Memory B cell (primary cell): ENCODE data around the gene SHBG.
"Not testable (repeated sequence)": the region's sequence is repeated elsewhere in the genome, so short reads cannot be mapped to it uniquely, and the experiment has no call there.

Experiments used
- ATAC-seq: fragments of 150-1000 bp; cut with Tn5 transposase; 2 replicates; pipeline ENCODE4 v1.10.0; 2021; ENCODE audit warnings: low read depth, mild to moderate bottlenecking, moderate library complexity
- DNase-seq, 2 donors: peaks; one replicate each; pipeline ENCODE4 v3.0.0; 2022; ENCODE audit warnings: low spot score in 2 of 2
- H3K27ac Mint-ChIP-seq: one replicate; pipeline ENCODE4 v1.8.0; 2022; ENCODE audit warnings: mild to moderate bottlenecking, moderate library complexity, mixed read lengths
- H3K27me3 Mint-ChIP-seq: one replicate; pipeline ENCODE4 v1.8.0; 2022; ENCODE audit warnings: mixed read lengths
- H3K36me3 Mint-ChIP-seq: one replicate; pipeline ENCODE4 v1.8.0; 2022; ENCODE audit warnings: mild to moderate bottlenecking, mixed read lengths
- H3K4me1 Mint-ChIP-seq: one replicate; pipeline ENCODE4 v1.8.0; 2022; ENCODE audit warnings: mixed read lengths
- H3K4me3 Mint-ChIP-seq: one replicate; pipeline ENCODE4 v1.8.0; 2022; ENCODE audit warnings: mild to moderate bottlenecking, moderate library complexity, mixed read lengths
- H3K9me3 Mint-ChIP-seq: one replicate; pipeline ENCODE4 v1.8.0; 2022; ENCODE audit warnings: mixed read lengths

The SHBG gene

DNA sequence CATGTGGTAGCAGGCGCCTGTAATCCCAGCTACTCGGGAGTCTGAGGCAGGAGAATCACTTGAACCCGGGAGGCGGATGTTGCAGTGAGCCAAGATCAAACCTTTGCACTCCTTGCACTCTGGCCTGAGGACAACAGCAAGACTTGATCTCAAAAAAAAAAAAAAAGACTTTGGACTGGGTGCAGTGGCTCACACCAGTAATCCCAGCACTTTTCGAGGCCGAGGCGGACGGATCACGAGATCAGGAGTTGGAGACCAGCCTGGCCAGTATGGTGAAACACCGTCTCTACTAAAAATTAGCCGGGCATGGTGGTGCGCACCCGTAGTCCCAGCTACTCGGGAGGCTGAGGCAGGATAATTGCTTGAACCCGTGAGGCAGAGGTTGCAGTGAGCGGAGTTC is 4.2 kb upstream of the SHBG start:
- DNase-seq, H3K36me3 Mint-ChIP-seq, H3K4me1 Mint-ChIP-seq, ATAC-seq, H3K27ac Mint-ChIP-seq, H3K27me3 Mint-ChIP-seq, H3K9me3 Mint-ChIP-seq: not testable (repeated sequence)
- peak overlapping the region; percentile 11 for H3K4me3 Mint-ChIP-seq

DNA sequence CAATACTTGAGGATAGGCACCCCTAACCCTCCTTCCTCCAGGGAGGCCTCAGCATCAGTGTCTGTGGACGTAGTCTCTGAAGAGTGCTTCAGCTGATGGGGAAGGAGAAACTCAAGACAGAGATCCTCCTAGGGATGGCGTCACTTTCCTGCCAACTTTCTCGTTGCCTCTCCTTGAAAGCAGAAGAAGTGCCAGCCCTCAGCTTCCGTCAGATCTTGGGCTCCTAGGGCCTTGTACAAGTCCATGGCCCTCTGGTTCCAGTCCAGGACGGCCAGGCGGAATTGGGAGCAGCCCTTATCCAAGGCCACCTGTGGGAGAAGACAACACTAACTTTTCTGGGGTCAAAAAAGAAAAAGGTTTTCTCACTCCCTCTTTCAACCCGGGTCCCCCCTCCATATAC is 3.6 kb upstream of the SHBG start:
- Mint-ChIP-seq H3K27ac (no peak overlapping the region), H3K4me1 (peaks cover 9% of the 10 kb centered on the region), H3K4me3 (peak overlapping the region; percentile 95), H3K36me3 (peaks cover 5% of the 10 kb centered on the region), H3K27me3 (no peaks in the 10 kb centered on the region), H3K9me3 (no peaks in the 10 kb centered on the region)
- DNase-seq: no peak
- ATAC-seq: no peak

DNA sequence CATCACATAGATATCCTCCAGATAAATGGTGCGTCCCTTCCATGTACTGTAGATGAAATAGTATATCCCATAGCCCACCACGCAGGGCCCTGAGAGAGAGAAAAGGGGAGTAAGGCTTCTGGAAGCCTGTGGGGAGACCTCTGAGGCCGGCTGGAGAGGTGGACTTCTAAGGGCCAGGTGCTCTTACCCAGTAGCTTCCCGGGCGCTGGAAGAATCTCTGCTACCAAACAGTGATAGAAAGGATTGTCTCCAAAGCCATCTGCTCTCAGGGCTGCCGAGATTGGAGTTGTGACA is 3.0 kb upstream of the SHBG start:
- H3K4me1 Mint-ChIP-seq: peaks cover 9% of the 10 kb centered on the region
- H3K4me3 Mint-ChIP-seq: peak overlapping the region; percentile 95
- H3K9me3 Mint-ChIP-seq: no peaks in the 10 kb centered on the region
- H3K36me3 Mint-ChIP-seq: peaks cover 5% of the 10 kb centered on the region
- no peak for ATAC-seq
- no peak for DNase-seq
- peak overlapping the region; percentile 79 for H3K27ac Mint-ChIP-seq
- H3K27me3 Mint-ChIP-seq: no peaks in the 10 kb centered on the region

DNA sequence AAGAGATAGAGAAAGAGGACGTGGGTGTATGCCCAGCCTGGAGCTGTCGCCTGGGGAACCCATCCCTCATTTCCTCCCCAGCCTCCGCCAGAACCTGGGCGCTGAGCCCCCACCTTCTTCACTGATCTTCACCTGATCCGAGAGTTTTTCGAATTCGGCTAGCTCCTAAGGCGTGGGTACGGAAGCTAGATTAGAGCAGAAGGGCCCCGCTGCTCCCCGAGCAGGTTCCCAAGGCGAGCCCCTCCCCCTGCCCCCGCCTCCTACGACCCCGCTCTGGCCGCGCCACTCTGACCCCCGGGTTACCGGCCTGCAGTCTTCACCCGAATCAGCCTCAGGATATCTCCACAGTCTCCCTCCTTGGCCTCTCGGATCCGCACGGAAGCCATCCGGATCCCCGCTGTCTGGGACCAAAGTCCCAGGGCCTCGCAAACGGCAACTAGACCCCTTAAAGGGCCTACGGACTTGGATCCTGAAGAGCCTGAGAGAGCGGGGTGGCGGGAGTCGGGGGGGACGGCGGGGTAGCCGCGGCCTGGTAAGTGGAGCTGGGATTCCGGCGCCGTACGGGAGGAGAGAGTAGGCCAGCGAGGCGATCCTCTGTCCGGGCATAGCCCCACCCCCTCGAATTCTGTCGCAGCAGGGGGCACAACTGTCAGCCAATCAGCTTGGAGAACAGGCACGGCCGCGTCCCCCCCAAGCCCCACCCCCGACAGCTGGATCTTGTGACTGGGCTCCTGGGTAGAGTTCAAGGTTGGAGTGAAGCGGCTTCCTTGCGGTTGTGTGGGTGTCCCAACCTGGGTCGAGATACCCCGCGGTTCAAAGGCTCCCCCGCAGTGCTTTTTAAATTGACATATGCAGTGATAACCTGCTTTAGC is 2.4 kb upstream of the SHBG start, which contains the start of gene SAT2:
Gene SAT2, minus strand, starts transcription at position 572 of the 872 bp plus-strand sequence. Its CDS starts 186 bp downstream, at position 386.
- Mint-ChIP-seq H3K9me3 (no peaks in the 10 kb centered on the region), H3K36me3 (peaks cover 5% of the 10 kb centered on the region), H3K27ac (peak within 1 kb of the TSS; percentile 79), H3K27me3 (no peaks in the 10 kb centered on the region), H3K4me3 (peak within 1 kb of the TSS; percentile 95), H3K4me1 (peaks cover 9% of the 10 kb centered on the region)
- peak; percentile 63 to 70 for DNase-seq
- peak; percentile 92 for ATAC-seq

DNA sequence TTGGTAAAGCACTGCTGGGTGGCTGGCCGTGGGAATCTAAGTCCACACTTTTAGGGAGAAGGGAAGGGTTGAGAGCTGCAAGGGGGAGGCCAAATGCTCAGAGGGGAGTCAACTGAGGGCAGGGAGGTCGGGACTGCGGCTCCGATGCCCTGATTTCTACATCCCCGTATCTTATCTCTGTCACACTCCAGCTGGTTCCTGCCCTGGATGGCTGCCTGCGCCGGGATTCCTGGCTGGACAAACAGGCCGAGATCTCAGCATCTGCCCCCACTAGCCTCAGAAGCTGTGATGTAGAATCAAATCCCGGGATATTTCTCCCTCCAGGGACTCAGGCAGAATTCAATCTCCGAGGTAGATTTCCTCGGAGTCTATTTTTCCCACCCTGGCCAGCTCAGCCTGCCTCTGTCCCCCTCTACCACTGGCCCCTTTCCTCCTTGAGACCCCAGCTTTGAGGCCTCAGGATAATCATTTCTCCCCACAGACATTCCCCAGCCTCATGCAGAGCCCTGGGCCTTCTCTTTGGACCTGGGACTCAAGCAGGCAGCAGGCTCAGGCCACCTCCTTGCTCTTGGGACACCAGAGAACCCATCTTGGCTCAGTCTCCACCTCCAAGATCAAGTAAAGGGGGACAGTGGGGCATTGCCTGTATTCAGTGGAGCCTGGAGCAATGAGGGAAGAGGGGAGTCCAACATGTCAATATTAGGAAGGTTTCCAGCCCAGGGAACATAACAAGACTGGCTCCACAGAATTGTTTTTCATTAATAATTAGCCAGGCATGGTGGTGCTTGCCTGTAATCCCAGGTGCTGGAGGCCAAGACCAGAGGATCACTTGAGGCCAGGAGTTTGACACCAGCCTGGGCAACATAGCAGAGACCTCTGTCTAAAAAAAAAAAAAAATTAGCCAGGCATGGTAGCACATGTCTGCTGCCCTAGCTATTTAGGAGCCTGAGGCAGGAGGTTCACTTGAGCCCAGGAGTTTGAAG is 1.8 kb downstream of the SHBG start:
- H3K4me3 Mint-ChIP-seq: no peak overlapping the region
- no peaks in the 10 kb centered on the region for H3K36me3 Mint-ChIP-seq
- no peak overlapping the region for H3K27ac Mint-ChIP-seq
- ATAC-seq (no peak), DNase-seq (no peak)
- H3K9me3 Mint-ChIP-seq: no peaks in the 10 kb centered on the region
- H3K4me1 Mint-ChIP-seq: peaks cover 6% of the 10 kb centered on the region
- peaks cover 1% of the 10 kb centered on the region for H3K27me3 Mint-ChIP-seq

DNA sequence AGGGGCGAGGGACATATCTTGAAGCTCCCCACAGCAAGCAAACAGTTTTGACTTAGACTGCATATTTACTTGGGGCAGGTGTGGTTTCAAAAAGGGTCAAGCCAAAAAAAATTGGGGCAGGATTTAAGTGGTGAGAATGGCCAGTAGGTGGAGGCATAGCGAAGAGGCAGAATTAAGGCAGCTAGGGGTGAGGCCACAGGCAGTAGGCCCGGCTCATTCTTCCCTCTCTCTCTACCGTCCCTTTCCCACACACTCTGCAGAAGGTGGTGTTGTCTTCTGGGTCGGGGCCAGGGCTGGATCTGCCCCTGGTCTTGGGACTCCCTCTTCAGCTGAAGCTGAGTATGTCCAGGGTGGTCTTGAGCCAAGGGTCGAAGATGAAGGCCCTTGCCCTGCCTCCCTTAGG is 2.6 kb downstream of the SHBG start:
- H3K27ac Mint-ChIP-seq: no peak overlapping the region
- no peak overlapping the region for H3K4me3 Mint-ChIP-seq
- H3K27me3 Mint-ChIP-seq: peaks cover 1% of the 10 kb centered on the region
- ATAC-seq (peak; percentile 43), DNase-seq (no peak)
- no peaks in the 10 kb centered on the region for H3K36me3 Mint-ChIP-seq
- H3K4me1 Mint-ChIP-seq: no peaks in the 10 kb centered on the region
- no peaks in the 10 kb centered on the region for H3K9me3 Mint-ChIP-seq

DNA sequence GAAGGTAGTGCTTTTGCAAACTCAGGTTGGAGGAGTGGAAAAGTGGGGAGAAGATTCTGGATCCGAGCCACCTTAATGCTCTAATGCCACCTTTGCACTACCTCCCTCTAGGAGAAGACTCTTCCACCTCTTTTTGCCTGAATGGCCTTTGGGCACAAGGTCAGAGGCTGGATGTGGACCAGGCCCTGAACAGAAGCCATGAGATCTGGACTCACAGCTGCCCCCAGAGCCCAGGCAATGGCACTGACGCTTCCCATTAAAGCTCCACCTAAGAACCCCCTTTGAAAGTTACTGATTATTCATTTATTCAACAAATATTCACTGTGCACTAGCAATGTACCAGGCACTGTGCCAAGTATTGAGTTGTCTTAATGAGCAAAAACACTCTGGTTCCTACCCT is 3.2 kb downstream of the SHBG start:
- H3K27ac Mint-ChIP-seq: no peak overlapping the region
- peaks cover 1% of the 10 kb centered on the region for H3K27me3 Mint-ChIP-seq
- H3K9me3 Mint-ChIP-seq: no peaks in the 10 kb centered on the region
- DNase-seq (no peak), ATAC-seq (no peak)
- no peaks in the 10 kb centered on the region for H3K36me3 Mint-ChIP-seq
- H3K4me3 Mint-ChIP-seq: no peak overlapping the region
- H3K4me1 Mint-ChIP-seq: no peaks in the 10 kb centered on the region

DNA sequence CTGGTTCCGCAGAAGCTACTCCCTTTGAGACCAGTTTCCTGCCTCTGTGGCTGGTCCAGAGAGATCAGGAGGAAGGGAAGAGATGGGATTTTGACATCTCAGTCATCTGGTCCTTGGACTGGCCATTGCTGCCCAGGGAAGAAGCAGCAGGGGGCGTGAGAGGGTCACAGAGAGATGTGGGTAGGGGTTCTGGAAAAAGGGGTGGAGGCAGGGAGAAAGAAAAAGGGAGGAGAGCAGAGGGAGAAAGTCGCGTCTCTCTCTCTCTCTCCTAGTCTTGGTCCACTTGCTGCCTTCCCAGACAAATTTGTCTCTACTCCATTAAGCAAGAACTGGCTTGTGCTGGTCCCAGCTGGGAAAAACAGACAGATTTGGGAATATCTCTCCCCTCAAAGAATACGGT is 4.4 kb downstream of the SHBG start:
- peaks cover 1% of the 10 kb centered on the region for H3K27me3 Mint-ChIP-seq
- no peaks in the 10 kb centered on the region for H3K4me1 Mint-ChIP-seq
- H3K36me3 Mint-ChIP-seq: no peaks in the 10 kb centered on the region
- no peaks in the 10 kb centered on the region for H3K9me3 Mint-ChIP-seq
- H3K27ac Mint-ChIP-seq: no peak overlapping the region
- DNase-seq: no peak
- ATAC-seq: no peak
- H3K4me3 Mint-ChIP-seq: no peak overlapping the region

DNA sequence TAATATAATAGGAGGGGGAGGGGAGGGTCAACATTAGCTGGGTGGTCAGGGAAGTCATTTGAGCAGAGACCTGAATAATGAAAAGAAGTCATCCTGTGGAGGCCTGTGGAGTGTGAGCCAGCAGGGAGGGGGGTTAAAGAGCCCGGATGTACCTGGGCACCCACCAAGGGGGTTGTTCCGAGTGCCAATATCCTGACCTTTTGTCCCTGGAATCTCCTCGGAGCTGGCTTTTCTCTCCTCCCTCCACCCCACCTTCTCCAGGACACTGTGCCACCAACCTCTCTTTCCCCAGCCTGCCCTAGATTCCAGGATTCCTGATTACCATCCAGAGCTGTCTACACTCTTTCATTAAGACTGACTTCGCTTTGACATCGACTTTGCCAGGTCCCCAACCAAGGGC is 6.2 kb downstream of the SHBG start:
- Mint-ChIP-seq H3K36me3 (no peaks in the 10 kb centered on the region), H3K4me3 (no peak overlapping the region), H3K4me1 (no peaks in the 10 kb centered on the region), H3K9me3 (no peaks in the 10 kb centered on the region), H3K27me3 (peaks cover 1% of the 10 kb centered on the region), H3K27ac (no peak overlapping the region)
- ATAC-seq (no peak), DNase-seq (no peak)

DNA sequence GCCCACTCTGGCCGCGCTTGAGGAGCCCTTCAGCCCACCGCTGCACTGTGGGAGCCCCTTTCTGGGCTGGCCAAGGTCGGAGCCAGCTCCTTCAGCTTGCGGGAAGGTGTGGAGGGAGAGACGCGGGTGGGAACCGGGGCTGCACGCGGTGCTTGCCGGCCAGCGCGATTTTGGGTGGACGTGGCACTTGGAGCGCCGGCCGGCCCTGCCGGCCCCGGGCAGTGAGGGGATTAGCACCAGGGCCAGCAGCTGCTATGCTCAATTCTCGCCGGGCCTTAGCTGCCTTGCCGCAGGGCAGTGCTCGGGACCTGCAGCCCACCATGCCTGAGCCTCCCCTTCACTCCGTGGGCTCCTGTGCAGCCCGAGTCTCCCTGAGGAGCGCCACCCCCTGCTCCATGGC is 10.8 kb downstream of the SHBG start:
- H3K27ac Mint-ChIP-seq: no peak overlapping the region
- DNase-seq: no peak
- no peaks in the 10 kb centered on the region for H3K9me3 Mint-ChIP-seq
- ATAC-seq: no peak
- peaks cover 4% of the 10 kb centered on the region for H3K4me1 Mint-ChIP-seq
- no peaks in the 10 kb centered on the region for H3K27me3 Mint-ChIP-seq
- no peaks in the 10 kb centered on the region for H3K36me3 Mint-ChIP-seq
- H3K4me3 Mint-ChIP-seq: no peak overlapping the region

DNA sequence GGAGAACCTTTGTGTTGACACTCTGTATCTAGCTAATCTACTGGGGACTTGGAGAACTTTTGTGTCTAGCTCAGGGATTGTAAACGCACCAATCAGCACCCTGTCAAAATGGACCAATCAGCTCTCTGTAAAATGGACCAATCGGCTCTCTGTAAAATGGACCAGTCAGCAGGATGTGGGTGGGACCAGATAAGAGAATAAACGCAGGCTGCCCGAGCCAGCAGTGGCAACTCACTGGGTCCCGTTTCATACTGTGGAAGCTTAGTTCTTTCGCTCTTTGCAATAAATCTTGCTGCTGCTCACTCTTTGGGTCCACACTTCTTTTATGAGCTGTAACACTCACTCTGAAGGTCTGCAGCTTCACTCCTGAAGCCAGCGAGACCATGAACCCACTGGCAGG is 11.7 kb downstream of the SHBG start:
- not testable (repeated sequence) for H3K27ac Mint-ChIP-seq, H3K36me3 Mint-ChIP-seq, H3K4me3 Mint-ChIP-seq, H3K9me3 Mint-ChIP-seq, H3K4me1 Mint-ChIP-seq, ATAC-seq, H3K27me3 Mint-ChIP-seq, DNase-seq

DNA sequence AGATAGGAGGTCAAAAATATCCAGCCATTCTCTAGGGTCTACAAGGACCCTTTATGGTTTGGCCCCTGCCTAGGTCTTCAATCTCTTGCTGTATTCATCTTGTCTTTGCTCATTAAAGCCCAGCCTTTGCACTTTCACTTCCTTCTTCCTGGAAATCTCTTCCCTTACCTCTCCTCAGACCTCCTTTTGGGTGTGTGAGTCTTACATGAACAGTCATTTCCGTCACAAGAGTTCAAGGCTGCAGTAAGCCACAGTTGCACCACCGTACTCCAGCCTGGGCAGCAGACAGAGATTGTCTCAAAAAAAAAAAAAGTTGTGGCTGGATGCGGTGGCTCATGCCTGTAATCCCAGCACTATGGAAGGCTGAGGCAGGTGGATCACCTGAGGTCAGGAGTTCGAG is 14.8 kb downstream of the SHBG start:
- H3K9me3 Mint-ChIP-seq: no peaks in the 10 kb centered on the region
- ATAC-seq: peak; percentile 67
- H3K36me3 Mint-ChIP-seq: no peaks in the 10 kb centered on the region
- peaks cover 4% of the 10 kb centered on the region for H3K4me1 Mint-ChIP-seq
- H3K4me3 Mint-ChIP-seq: no peak overlapping the region
- DNase-seq: no peak
- H3K27me3 Mint-ChIP-seq: peaks cover 10% of the 10 kb centered on the region
- no peak overlapping the region for H3K27ac Mint-ChIP-seq

DNA sequence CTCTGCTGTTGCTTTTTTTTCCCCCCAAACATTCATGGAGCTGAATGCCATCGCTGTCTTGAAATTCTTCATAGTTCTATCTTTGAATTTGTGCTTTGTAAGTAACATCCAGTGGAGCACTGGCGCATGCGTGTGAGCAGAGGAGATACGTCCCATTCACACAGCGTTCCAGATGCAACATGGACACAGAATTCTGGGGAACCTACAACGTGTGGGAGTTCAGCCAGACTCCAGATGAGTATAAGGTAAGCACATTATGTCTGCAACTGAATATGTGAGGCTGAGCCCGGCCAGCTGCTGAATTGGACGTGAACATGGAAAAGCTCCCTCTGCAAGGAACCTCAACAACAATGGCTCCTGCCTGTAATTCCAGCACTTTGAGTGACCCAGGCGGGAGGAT is 16.5 kb downstream of the SHBG start:
- Mint-ChIP-seq H3K4me3 (no peak overlapping the region), H3K4me1 (peaks cover 18% of the 10 kb centered on the region), H3K36me3 (no peaks in the 10 kb centered on the region), H3K9me3 (no peaks in the 10 kb centered on the region), H3K27ac (no peak overlapping the region), H3K27me3 (peaks cover 23% of the 10 kb centered on the region)
- no peak for DNase-seq
- ATAC-seq: no peak

DNA sequence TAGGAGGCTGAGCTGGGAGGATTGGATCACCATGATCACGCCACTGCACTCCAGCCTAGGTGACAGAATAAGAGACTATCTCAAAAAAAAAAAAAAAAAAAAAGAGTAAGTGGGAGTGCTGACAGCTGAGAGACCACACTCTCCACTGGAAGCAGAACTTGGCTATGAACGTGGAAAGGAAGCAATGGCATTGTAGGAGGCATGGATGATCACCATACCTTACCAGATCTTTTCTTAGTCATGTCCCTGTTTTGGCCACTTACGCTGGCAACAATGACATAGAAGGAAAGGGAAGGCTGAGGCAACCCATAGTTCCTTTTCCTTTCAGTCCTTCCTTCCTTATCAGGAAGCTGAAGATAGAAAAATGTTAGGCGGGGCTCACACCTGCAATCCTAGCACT is 17.1 kb downstream of the SHBG start:
- Mint-ChIP-seq H3K4me3 (no peak overlapping the region), H3K9me3 (no peaks in the 10 kb centered on the region), H3K27me3 (peaks cover 23% of the 10 kb centered on the region), H3K36me3 (no peaks in the 10 kb centered on the region), H3K27ac (no peak overlapping the region), H3K4me1 (peaks cover 18% of the 10 kb centered on the region)
- DNase-seq (no peak), ATAC-seq (no peak)
